HepG2 (cell line): ENCODE data around the gene RBM12. TPM values are rescaled to one million over a fixed set of nuclear protein-coding genes. Genes with fewer than 3 reads are reported as not detected.

ENCODE experiments used
- BCL3 ChIP-seq: sonication (generic); formaldehyde crosslinking; IDR thresholded peaks from 2 replicates; pipeline ENCODE4 v1.5.1; 2020; ENCODE audit warnings: mild to moderate bottlenecking, missing genetic modification reagents, moderate library complexity
- CENPBD1 ChIP-seq: sonication (generic); formaldehyde crosslinking; IDR thresholded peaks from 2 replicates; pipeline ENCODE4 v1.8.0; 2022; ENCODE audit warnings: missing genetic modification reagents, low read depth, mild to moderate bottlenecking, borderline replicate concordance
- CENPX ChIP-seq: sonication (generic); formaldehyde crosslinking; IDR thresholded peaks from 2 replicates; pipeline ENCODE4 v1.9.0; 2021; ENCODE audit warnings: mild to moderate bottlenecking, missing genetic modification reagents, moderate library complexity
- CERS6 ChIP-seq: sonication (generic); formaldehyde crosslinking; IDR thresholded peaks from 2 replicates; pipeline ENCODE4 v1.5.0; 2020; ENCODE audit warnings: missing genetic modification reagents
- ELF3 ChIP-seq: IDR thresholded peaks from 2 replicates; pipeline ENCODE4 v1.6.1; 2016; ENCODE audit warnings: missing genetic modification reagents, missing compliant biosample characterization
- ERF ChIP-seq: IDR thresholded peaks from 2 replicates; pipeline ENCODE4 v1.6.1; 2018; ENCODE audit warnings: missing biosample characterization, missing genetic modification reagents
- HBP1 ChIP-seq: IDR thresholded peaks from 2 replicates; pipeline ENCODE4 v1.6.1; 2016; ENCODE audit warnings: low read depth, control low read depth
- IKZF4 ChIP-seq: sonication (generic); formaldehyde crosslinking; IDR thresholded peaks from 2 replicates; pipeline ENCODE4 v1.5.1; 2020; ENCODE audit warnings: borderline replicate concordance, mild to moderate bottlenecking, low read depth, missing genetic modification reagents; ENCODE audit errors: not compliant biosample characterization
- NFKB2 ChIP-seq: sonication (generic); formaldehyde crosslinking; IDR thresholded peaks from 2 replicates; pipeline ENCODE4 v1.4.0; 2020; ENCODE audit warnings: missing genetic modification reagents, borderline replicate concordance
- PHF5A ChIP-seq: IDR thresholded peaks from one replicate; pipeline ENCODE4 v1.6.1; 2018; ENCODE audit warnings: low read depth, missing genetic modification reagents; ENCODE audit not compliant: unreplicated experiment
- POLR2A ChIP-seq, 2 experiments: IDR thresholded peaks; 2 replicates each; pipeline ENCODE4 v1.6.1; 2011; ENCODE audit warnings: low read depth in 2 of 2, low read length in 2 of 2, mild to moderate bottlenecking in 1 of 2, moderate library complexity in 1 of 2; ENCODE audit not compliant: insufficient read depth in 1 of 2
- RARG ChIP-seq: sonication (generic); formaldehyde crosslinking; IDR thresholded peaks from 2 replicates; pipeline ENCODE4 v1.4.0; 2020; ENCODE audit warnings: low read depth, mild to moderate bottlenecking, missing genetic modification reagents
- SOX5 ChIP-seq: IDR thresholded peaks from 2 replicates; pipeline ENCODE4 v1.6.1; 2016; ENCODE audit warnings: borderline replicate concordance
- U2AF2 ChIP-seq: fragments of 200-400 bp; formaldehyde crosslinking; IDR thresholded peaks from 2 replicates; pipeline ENCODE4 v1.6.1; 2017; ENCODE audit warnings: low read depth, mild to moderate bottlenecking, low read length
- ZKSCAN5 ChIP-seq: sonication (generic); formaldehyde crosslinking; IDR thresholded peaks from 2 replicates; pipeline ENCODE4 v1.5.1; 2020; ENCODE audit warnings: mild to moderate bottlenecking, missing genetic modification reagents
- ZNF317 ChIP-seq: sonication (generic); formaldehyde crosslinking; IDR thresholded peaks from 2 replicates; pipeline ENCODE4 v1.5.0; 2020; ENCODE audit warnings: mild to moderate bottlenecking, missing genetic modification reagents
- ZNF337 ChIP-seq: sonication (generic); formaldehyde crosslinking; IDR thresholded peaks from 2 replicates; pipeline ENCODE4 v1.5.1; 2020; ENCODE audit warnings: missing genetic modification reagents, low read depth, mild to moderate bottlenecking, borderline replicate concordance
- ZNF430 ChIP-seq: sonication (generic); formaldehyde crosslinking; IDR thresholded peaks from 2 replicates; pipeline ENCODE4 v1.9.0; 2021; ENCODE audit warnings: mild to moderate bottlenecking, missing genetic modification reagents
- ZNF7 ChIP-seq: IDR thresholded peaks from 2 replicates; pipeline ENCODE4 v1.6.1; 2016; ENCODE audit warnings: missing biosample characterization, missing genetic modification reagents
- ZSCAN31 ChIP-seq: sonication (generic); formaldehyde crosslinking; IDR thresholded peaks from 2 replicates; pipeline ENCODE4 v1.5.0; 2020; ENCODE audit warnings: low read depth, mild to moderate bottlenecking, missing genetic modification reagents
- polyA plus RNA-seq, 8 experiments: library from polyadenylated mRNA; depleted of rRNA in 3 of 8; stranded (reverse) in 7 of 8; unstranded in 1 of 8; fragments of >200 nt; fragmentation: Illumina TruSeq in 4 of 8; extraction: Trizol in 4 of 8; gene quantifications; 2 replicates each; pipeline versions ENCODE4 v1.2.1 to v1.2.3, GENCODE V29; 2011 to 2016; ENCODE audit warnings: low read depth in 4 of 8, missing spikeins in 1 of 8, mixed read lengths in 1 of 8; ENCODE audit not compliant: insufficient read depth in 1 of 8
- total RNA-seq, 5 experiments: library from RNA; depleted of rRNA; stranded (reverse); fragments of >200 nt; fragmentation: Illumina TruSeq; extraction: Trizol; gene quantifications; 2 replicates each; pipeline ENCODE4 v1.2.3, GENCODE V29; 2016; ENCODE audit warnings: low read depth in 1 of 5
- TF ChIP-seq, protein P1 (sequence below): sonication (generic); formaldehyde crosslinking; IDR thresholded peaks from 2 replicates; pipeline ENCODE4 v1.5.1; 2020; ENCODE audit warnings: missing genetic modification reagents, mild to moderate bottlenecking, borderline replicate concordance
- TF ChIP-seq, protein P2 (sequence below): sonication (generic); formaldehyde crosslinking; IDR thresholded peaks from 2 replicates; pipeline ENCODE4 v1.8.1; 2023; ENCODE audit warnings: mild to moderate bottlenecking, missing genetic modification reagents
- TF ChIP-seq, protein P3 (sequence below): sonication (generic); formaldehyde crosslinking; IDR thresholded peaks from 2 replicates; pipeline ENCODE4 v1.4.0; 2020; ENCODE audit warnings: missing genetic modification reagents

The RBM12 gene
- total and polyA plus RNA-seq, 2 of the 13 experiments (the other 11 are each of a cell fraction or from before 2014, with no cell fraction given), result 97.9 to 104 TPM

GRCh38 chr20:35700625-35701148, 36.0 kb upstream of the RBM12 start (continued):
- TF ChIP-seq IKZF4 (CRISPR knock-in tag) (peak; percentile 52), ZNF337 (0 out of 2 replicates have a peak, but pooled peaks have one; percentile 33), U2AF2 (no peak), ZNF317 (CRISPR knock-in tag) (0 out of 2 replicates have a peak, but pooled peaks have one; percentile 16), ZNF430 (peak; percentile 42; the same call in 1 of the 2 replicates), CENPX (no peak), ERF (CRISPR knock-in tag) (peak; percentile 13; the same call in 1 of the 2 replicates), BCL3 (CRISPR knock-in tag) (peak; percentile 73; the same call in 1 of the 2 replicates), PHF5A (CRISPR knock-in tag) (no peak), CERS6 (CRISPR knock-in tag) (no peak), ZKSCAN5 (CRISPR knock-in tag) (no peak), HBP1 (CRISPR knock-in tag) (0 out of 2 replicates have a peak, but pooled peaks have one; percentile 56), ZSCAN31 (0 out of 2 replicates have a peak, but pooled peaks have one; percentile 53), ELF3 (CRISPR knock-in tag) (0 out of 2 replicates have a peak, but pooled peaks have one; percentile 2), CENPBD1 (CRISPR knock-in tag) (no peak), SOX5 (CRISPR knock-in tag) (peak; percentile 31; the same call in 1 of the 2 replicates), POLR2A (IDR thresholded peaks at IDR 0.05; ENCODE audit: insufficient read depth in 1 of 2, low read depth in 2 of 2, low read length in 2 of 2) (peak in 1 of 2 experiments; percentile 48; a peak in 1 of 4 replicates), ZNF7 (CRISPR knock-in tag) (no peak), RARG (CRISPR knock-in tag) (0 out of 2 replicates have a peak, but pooled peaks have one; percentile 48), NFKB2 (CRISPR knock-in tag) (peak; percentile 13; the same call in 1 of the 2 replicates)
- TF ChIP-seq, protein P1, sequence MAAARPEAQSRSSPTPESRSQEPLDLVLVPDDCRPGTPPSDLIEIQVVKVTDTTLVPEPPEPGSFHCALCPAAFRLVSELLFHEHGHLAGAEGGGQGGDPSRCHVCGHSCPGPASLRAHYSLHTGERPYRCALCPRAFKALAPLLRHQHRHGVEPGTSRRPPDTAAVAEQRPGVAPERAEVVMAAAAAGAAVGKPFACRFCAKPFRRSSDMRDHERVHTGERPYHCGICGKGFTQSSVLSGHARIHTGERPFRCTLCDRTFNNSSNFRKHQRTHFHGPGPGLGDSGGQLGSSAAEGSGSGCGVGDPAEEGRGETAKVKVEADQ (CRISPR knock-in tag), result 0 out of 2 replicates have a peak, but pooled peaks have one; percentile 45
- TF ChIP-seq, protein P2, sequence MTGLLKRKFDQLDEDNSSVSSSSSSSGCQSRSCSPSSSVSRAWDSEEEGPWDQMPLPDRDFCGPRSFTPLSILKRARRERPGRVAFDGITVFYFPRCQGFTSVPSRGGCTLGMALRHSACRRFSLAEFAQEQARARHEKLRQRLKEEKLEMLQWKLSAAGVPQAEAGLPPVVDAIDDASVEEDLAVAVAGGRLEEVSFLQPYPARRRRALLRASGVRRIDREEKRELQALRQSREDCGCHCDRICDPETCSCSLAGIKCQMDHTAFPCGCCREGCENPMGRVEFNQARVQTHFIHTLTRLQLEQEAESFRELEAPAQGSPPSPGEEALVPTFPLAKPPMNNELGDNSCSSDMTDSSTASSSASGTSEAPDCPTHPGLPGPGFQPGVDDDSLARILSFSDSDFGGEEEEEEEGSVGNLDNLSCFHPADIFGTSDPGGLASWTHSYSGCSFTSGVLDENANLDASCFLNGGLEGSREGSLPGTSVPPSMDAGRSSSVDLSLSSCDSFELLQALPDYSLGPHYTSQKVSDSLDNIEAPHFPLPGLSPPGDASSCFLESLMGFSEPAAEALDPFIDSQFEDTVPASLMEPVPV (CRISPR knock-in tag), result peak; percentile 57; the same call in 1 of the 2 replicates
- TF ChIP-seq, protein P3, sequence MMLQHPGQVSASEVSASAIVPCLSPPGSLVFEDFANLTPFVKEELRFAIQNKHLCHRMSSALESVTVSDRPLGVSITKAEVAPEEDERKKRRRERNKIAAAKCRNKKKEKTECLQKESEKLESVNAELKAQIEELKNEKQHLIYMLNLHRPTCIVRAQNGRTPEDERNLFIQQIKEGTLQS (CRISPR knock-in tag), result no peak
